ENCODE results near the gene AUNIP.
A peak's percentile ranks its signal among the peaks of the same experiment; 100 is the strongest.

Gene AUNIP

DNA sequence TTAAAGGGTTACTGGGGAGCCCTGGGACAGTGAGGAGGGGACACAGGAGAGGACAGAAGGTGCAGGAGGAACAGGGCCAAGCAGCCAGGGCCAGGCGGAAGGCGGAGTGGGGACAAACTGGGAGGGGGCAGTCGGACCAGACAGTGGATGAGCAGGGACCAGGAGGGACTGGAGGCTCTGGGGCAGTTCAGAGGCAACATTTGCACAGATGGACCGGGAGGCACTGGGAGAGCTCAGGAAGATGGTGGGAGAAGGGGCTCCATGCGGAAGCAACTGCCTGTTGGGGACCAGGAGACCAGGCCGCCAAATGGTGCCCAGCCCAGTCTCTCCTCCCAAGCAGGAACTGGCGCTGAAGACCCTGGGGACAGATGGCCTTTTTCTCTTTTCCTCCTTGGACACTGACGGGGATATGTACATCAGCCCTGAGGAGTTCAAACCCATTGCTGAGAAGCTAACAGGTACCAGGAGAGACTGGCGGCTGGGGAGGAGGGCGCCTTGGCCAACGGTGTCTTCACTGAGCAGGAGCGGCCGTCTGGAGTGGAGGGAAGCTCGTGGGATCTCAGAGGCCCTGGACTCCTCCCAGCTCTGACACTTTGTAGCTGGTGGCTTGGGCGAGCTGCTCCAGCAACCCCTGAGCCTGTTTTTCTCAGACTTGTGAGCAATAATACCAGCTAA is 58.4 kb downstream of the AUNIP start:
- CTCF ChIA-PET, result interaction anchor here (0.5 to 3.9 kb wide), 3 partner anchors 9 to 313 kb away, joined by 3 to 25 read pairs (median 5); no protein-coding TSS in a partner anchor
- peaks cover 3 to 28% of the 10 kb centered on the region in 2 experiments; a peak in 2 of 3 replicates for H3K36me3 ChIP-seq (ENCODE audit: control insufficient read depth in 2 of 2, insufficient read depth in 1 of 2, low read length in 2 of 2)
- POLR2A ChIA-PET, result interaction anchor here (0.6 to 3.1 kb wide), 5 partner anchors 9 to 568 kb away, joined by 4 to 14 read pairs (median 6); partner anchors contain the start of genes MTFR1L and SYF2
- no peaks in the 10 kb centered on the region for H3K9me3 ChIP-seq (ENCODE audit: control insufficient read depth, insufficient read depth, low read depth, low read length)
- H3K4me3 ChIP-seq (ENCODE audit: low read depth, low read length), result peak overlapping the region; percentile 60
- peak overlapping the region; percentile 51; the same call in 1 of the 2 replicates for H3K27ac ChIP-seq (ENCODE audit: extremely low read depth, low read depth, low read length)
- peaks cover 2% of the 10 kb centered on the region; the same call in 1 of the 2 replicates for H3K4me1 ChIP-seq (ENCODE audit: control insufficient read depth, insufficient read depth, low read length)
- TF ChIP-seq, protein P1, sequence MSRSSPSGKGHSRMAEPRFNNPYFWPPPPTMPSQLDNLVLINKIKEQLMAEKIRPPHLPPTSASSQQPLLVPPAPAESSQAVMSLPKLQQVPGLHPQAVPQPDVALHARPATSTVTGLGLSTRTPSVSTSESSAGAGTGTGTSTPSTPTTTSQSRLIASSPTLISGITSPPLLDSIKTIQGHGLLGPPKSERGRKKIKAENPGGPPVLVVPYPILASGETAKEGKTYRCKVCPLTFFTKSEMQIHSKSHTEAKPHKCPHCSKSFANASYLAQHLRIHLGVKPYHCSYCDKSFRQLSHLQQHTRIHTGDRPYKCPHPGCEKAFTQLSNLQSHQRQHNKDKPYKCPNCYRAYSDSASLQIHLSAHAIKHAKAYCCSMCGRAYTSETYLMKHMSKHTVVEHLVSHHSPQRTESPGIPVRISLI (tag by site-specific recombination; IDR thresholded peaks at IDR 0.05), result no peak
- TF ChIP-seq, protein P2, sequence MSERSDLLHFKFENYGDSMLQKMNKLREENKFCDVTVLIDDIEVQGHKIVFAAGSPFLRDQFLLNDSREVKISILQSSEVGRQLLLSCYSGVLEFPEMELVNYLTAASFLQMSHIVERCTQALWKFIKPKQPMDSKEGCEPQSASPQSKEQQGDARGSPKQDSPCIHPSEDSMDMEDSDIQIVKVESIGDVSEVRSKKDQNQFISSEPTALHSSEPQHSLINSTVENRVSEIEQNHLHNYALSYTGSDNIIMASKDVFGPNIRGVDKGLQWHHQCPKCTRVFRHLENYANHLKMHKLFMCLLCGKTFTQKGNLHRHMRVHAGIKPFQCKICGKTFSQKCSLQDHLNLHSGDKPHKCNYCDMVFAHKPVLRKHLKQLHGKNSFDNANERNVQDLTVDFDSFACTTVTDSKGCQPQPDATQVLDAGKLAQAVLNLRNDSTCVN (tag by site-specific recombination; optimal IDR thresholded peaks at IDR 0.05), result peak; percentile 6
- TF ChIP-seq ZNF677 (tag by site-specific recombination; IDR thresholded peaks at IDR 0.05) (no peak), ZNF76 (tag by site-specific recombination; IDR thresholded peaks at IDR 0.05; ENCODE audit: borderline replicate concordance, low read depth) (no peak), ZNF843 (tag by site-specific recombination; IDR thresholded peaks at IDR 0.05) (no peak), ZNF510 (tag by site-specific recombination; IDR thresholded peaks at IDR 0.05; ENCODE audit: insufficient replicate concordance) (no peak), ZNF433 (tag by site-specific recombination; IDR thresholded peaks at IDR 0.05; ENCODE audit: low read depth) (no peak), ZNF221 (tag by site-specific recombination; IDR thresholded peaks at IDR 0.05; ENCODE audit: borderline replicate concordance) (no peak), ZNF654 (tag by site-specific recombination; IDR thresholded peaks at IDR 0.05; ENCODE audit: low read depth) (no peak), SETDB1 (IDR thresholded peaks at IDR 0.05; ENCODE audit: insufficient read length, low read length) (no peak), ZNF169 (tag by site-specific recombination; IDR thresholded peaks at IDR 0.05) (no peak), ZNF830 (tag by site-specific recombination; IDR thresholded peaks at IDR 0.05; ENCODE audit: low read depth) (no peak), ZNF140 (tag by site-specific recombination; IDR thresholded peaks at IDR 0.05) (no peak), ZNF211 (tag by site-specific recombination; IDR thresholded peaks at IDR 0.05; ENCODE audit: low read depth) (no peak), ZNF660 (tag by site-specific recombination; IDR thresholded peaks at IDR 0.05) (no peak), KLF7 (tag by site-specific recombination; IDR thresholded peaks at IDR 0.05; ENCODE audit: borderline replicate concordance) (no peak), ZNF112 (tag by site-specific recombination; IDR thresholded peaks at IDR 0.05) (no peak), ZNF664 (tag by site-specific recombination; IDR thresholded peaks at IDR 0.05) (no peak), EGR2 (tag by site-specific recombination; IDR thresholded peaks at IDR 0.05; ENCODE audit: low read depth) (no peak), ZNF335 (tag by site-specific recombination; conservative IDR thresholded peaks at IDR 0.05) (peak; percentile 9; the same call in 1 of the 2 replicates), ZNF266 (tag by site-specific recombination; IDR thresholded peaks at IDR 0.05; ENCODE audit: low read depth) (no peak), ZNF350 (tag by site-specific recombination; IDR thresholded peaks at IDR 0.05) (no peak), ZNF776 (tag by site-specific recombination; IDR thresholded peaks at IDR 0.05; ENCODE audit: borderline replicate concordance) (no peak), HOXC10 (CRISPR knock-in tag; IDR thresholded peaks at IDR 0.05) (no peak), ZNF341 (tag by site-specific recombination; IDR thresholded peaks at IDR 0.05; ENCODE audit: low read depth) (no peak), ZNF585B (tag by site-specific recombination; IDR thresholded peaks at IDR 0.05) (no peak)
- TF ChIP-seq, protein P3, sequence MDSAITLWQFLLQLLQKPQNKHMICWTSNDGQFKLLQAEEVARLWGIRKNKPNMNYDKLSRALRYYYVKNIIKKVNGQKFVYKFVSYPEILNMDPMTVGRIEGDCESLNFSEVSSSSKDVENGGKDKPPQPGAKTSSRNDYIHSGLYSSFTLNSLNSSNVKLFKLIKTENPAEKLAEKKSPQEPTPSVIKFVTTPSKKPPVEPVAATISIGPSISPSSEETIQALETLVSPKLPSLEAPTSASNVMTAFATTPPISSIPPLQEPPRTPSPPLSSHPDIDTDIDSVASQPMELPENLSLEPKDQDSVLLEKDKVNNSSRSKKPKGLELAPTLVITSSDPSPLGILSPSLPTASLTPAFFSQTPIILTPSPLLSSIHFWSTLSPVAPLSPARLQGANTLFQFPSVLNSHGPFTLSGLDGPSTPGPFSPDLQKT (IDR thresholded peaks at IDR 0.05; ENCODE audit: borderline replicate concordance, low read depth, low read length), result no peak
- TF ChIP-seq, protein P4, sequence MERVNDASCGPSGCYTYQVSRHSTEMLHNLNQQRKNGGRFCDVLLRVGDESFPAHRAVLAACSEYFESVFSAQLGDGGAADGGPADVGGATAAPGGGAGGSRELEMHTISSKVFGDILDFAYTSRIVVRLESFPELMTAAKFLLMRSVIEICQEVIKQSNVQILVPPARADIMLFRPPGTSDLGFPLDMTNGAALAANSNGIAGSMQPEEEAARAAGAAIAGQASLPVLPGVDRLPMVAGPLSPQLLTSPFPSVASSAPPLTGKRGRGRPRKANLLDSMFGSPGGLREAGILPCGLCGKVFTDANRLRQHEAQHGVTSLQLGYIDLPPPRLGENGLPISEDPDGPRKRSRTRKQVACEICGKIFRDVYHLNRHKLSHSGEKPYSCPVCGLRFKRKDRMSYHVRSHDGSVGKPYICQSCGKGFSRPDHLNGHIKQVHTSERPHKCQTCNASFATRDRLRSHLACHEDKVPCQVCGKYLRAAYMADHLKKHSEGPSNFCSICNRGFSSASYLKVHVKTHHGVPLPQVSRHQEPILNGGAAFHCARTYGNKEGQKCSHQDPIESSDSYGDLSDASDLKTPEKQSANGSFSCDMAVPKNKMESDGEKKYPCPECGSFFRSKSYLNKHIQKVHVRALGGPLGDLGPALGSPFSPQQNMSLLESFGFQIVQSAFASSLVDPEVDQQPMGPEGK (tag by site-specific recombination; IDR thresholded peaks at IDR 0.05), result peak; percentile 2; the same call in 1 of the 2 replicates
- TF ChIP-seq, protein P5, sequence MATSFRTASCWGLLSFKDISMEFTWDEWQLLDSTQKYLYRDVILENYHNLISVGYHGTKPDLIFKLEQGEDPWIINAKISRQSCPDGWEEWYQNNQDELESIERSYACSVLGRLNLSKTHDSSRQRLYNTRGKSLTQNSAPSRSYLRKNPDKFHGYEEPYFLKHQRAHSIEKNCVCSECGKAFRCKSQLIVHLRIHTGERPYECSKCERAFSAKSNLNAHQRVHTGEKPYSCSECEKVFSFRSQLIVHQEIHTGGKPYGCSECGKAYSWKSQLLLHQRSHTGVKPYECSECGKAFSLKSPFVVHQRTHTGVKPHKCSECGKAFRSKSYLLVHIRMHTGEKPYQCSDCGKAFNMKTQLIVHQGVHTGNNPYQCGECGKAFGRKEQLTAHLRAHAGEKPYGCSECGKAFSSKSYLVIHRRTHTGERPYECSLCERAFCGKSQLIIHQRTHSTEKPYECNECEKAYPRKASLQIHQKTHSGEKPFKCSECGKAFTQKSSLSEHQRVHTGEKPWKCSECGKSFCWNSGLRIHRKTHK (tag by site-specific recombination; IDR thresholded peaks at IDR 0.05), result no peak
- TF ChIP-seq, protein P6, sequence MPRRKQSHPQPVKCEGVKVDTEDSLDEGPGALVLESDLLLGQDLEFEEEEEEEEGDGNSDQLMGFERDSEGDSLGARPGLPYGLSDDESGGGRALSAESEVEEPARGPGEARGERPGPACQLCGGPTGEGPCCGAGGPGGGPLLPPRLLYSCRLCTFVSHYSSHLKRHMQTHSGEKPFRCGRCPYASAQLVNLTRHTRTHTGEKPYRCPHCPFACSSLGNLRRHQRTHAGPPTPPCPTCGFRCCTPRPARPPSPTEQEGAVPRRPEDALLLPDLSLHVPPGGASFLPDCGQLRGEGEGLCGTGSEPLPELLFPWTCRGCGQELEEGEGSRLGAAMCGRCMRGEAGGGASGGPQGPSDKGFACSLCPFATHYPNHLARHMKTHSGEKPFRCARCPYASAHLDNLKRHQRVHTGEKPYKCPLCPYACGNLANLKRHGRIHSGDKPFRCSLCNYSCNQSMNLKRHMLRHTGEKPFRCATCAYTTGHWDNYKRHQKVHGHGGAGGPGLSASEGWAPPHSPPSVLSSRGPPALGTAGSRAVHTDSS (tag by site-specific recombination; IDR thresholded peaks at IDR 0.05), result no peak
